GM12874 (cell line): Measurements from ENCODE around the gene LARP4.

Experiments used
- TF ChIP-seq, protein P1 (sequence below): IDR thresholded peaks from 2 replicates; pipeline ENCODE4 v1.5.1; 2011; ENCODE audit warnings: low read depth, mild to moderate bottlenecking, control low read depth, low read length, moderate library complexity; ENCODE audit not compliant: insufficient read depth

The LARP4 gene

DNA sequence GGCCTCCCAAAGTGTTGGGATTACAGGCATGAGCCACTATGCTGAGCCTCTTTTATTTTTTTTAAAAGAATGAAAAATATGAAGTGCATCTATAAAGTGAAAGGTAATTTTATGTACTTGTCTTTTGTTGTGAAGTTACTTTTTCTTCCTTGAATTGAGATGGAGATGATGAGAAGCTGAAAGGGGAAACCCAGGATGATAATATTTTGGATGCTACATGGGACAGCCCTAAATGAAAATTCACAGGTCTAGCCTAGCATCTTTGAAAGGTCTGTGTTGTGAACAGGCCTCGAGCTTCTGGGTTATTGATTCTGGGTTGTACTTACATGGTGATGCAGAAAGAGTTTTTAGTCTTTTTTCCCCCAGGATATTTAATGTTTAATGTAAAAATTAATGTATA, 118.7 kb downstream of the LARP4 start:
- TF ChIP-seq, protein P1, sequence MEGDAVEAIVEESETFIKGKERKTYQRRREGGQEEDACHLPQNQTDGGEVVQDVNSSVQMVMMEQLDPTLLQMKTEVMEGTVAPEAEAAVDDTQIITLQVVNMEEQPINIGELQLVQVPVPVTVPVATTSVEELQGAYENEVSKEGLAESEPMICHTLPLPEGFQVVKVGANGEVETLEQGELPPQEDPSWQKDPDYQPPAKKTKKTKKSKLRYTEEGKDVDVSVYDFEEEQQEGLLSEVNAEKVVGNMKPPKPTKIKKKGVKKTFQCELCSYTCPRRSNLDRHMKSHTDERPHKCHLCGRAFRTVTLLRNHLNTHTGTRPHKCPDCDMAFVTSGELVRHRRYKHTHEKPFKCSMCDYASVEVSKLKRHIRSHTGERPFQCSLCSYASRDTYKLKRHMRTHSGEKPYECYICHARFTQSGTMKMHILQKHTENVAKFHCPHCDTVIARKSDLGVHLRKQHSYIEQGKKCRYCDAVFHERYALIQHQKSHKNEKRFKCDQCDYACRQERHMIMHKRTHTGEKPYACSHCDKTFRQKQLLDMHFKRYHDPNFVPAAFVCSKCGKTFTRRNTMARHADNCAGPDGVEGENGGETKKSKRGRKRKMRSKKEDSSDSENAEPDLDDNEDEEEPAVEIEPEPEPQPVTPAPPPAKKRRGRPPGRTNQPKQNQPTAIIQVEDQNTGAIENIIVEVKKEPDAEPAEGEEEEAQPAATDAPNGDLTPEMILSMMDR = no peak

DNA sequence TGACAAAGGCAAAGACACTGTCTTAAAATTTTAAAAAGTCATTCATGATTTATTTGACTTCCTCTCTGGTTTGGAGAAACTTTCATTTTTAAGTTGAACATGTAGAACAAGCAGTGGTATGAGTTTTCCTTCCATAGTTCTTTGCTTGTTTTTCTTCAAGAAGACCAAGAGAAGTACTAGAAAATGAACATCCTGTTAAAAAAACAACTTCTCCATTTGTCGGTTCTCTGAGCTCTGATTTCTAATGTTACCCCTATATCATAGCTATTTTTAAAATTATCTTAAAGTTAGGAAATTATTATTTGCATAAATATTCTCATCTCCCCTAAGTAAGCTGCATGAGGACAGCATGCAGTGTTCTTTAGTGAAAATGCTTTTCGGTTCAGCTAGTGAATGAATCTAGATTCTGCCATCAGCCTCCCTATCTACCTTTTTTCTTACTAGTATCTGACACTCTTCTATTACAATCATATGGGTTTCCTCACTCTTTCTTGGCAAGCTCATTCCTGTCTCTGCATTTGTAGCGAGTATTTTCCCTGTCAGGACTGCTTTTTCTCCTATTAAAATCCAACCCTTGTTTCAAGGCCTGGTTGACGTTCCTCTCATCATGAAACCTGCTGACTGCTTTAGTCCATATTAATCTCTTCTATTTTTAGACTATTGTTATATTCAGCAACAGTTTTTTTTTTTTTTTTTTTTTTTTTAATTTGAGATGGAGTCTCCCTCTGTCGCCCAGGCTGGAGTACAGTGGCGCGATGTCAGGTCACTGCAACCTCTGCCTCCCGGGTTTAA, 119.9 kb downstream of the LARP4 start:
- TF ChIP-seq, protein P1 = no peak

DNA sequence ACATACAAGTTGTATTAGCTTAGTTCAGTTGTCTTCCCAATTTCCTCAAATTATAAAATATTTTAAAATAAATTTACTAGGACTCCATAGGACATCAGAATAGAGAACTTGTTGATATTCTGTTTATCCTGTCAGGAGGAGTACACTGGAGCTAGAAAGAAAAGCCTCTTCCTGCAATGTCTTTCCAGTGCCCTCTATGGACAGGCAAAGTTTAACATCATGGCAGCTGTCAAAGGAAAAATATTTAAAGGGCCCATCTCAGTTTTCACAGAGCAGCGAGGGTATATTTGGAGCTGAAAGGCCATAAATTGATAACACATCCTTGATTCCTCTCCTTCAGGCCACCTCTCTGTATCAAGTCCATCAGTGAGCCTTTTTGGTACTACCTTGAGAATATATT, 123.1 kb downstream of the LARP4 start:
- TF ChIP-seq, protein P1 = no peak

DNA sequence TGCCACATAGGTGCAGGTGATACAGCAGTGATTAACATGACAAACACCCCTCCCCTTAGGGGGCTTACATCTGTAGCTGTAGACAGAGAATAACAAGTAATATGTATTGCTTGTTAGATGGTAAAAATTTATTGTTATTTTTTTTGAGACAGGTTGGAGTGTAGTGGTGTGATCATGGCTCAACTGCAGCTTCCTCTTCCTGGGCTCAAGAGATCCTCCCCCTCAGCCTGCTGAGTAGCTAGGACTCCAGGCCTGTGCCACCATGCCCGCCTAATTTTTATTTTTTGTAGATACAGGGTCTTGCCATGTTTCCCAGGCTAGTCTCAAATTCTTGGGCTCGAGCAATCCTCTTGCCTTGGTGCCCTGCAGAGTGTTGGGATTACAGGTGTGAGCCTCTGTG, 123.9 kb downstream of the LARP4 start:
- TF ChIP-seq, protein P1 = no peak

DNA sequence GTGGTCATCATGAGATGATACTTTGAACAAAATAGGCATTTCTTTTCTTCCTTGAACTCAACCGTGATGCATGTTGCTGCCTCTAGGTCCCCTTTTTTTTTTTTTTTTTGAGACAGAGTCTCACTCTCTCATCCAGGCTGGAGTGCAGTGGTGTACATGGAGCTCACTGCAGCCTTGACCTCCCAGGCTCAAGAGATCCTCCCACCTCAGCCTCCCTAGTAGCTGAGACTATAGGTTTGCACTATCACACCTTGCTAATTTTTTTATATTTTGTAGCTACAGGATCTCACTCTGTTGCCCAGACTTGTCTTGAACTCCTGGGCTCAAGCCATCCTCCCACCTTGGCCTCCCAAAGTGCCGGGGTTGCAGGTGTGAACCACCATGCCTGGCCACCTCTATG, 124.7 kb downstream of the LARP4 start:
- TF ChIP-seq, protein P1 = no peak

DNA sequence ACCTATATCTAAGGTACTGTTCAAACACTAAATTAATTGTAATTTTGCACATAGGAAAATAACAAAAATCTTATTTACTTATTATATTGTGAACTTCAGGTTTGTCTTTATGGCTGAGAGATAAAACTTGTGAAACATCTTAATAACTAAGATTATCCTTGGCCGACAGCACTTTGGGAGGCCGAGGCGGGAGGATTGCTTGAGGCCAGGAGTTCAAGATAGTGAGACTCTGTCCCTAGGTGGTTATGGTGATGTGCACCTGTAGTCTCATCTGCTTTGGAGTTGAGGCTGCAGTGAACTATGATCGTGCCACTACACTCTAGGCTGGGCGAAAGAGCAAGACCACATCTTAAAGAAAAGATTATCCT, 126.7 kb downstream of the LARP4 start:
- TF ChIP-seq, protein P1 = no peak

DNA sequence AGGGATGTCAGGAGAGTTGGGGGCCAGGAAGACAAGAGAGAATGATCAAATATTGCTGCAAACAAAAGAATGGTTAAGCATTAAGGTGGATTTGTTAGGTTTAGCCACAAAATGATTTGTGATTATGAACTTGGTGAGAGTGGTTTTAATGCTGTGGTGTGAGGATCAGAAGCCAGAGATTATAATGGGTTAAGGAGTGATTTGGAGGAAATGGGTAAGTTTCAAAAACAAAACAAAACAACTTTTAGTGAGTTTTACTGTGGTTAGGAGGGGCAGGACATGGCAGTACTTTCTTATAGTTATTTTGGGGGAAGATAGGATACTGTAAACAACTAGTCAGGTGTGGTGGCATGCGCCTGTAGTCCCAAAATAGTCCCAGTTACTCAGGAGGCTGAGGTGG, 128.1 kb downstream of the LARP4 start:
- TF ChIP-seq, protein P1 = no peak
